Cardiac fibroblast (primary cell): ENCODE results near the gene PIP4K2A.

Experiments used
- DNase-seq, 2 donors: peaks; one replicate each; pipeline versions ENCODE4 v3.0.0 to v3.0.0-alpha.2; 2010; ENCODE audit warnings: low read depth in 2 of 2
- H3K4me3 ChIP-seq, 2 donors: replicated peaks in 1 of 2; 1 replicate in 1 of 2; 2 replicates in 1 of 2; pipeline ENCODE4 v1.5.1; 2011; ENCODE audit warnings: low read depth in 2 of 2, low read length in 2 of 2, mild to moderate bottlenecking in 2 of 2, moderate library complexity in 1 of 2
- CTCF ChIP-seq: IDR thresholded peaks from one replicate; pipeline ENCODE4 v1.5.1; 2011; ENCODE audit warnings: low read depth, mild to moderate bottlenecking, low read length, inconsistent platforms

PIP4K2A gene

DNA sequence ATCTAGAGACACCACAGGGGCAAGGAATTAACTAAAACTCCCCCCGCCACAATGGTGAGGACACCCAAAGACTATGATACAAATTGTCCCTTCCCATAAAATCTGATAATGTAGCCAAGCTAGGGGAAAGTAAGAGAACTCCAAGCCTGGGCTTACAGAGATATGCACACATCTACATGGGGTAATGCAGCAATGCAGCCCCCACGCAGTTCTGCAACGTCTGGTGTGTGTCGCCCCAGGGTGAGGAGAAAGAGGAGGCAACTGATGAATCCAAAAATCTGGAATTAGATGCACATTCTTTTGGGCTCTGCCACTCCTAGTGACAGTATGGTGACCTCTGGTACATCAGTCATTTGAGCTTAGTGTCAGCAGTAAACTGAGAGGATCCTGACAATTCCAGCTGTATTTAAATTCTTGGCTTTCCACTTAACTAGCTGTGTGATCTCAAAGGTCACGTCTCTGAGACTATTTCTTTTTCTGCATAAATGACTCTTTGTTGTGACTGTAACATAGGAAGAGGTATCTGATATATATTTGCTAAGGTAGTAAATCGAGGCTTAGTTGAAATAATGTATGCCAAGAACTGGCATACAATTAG lies 51.5 kb downstream of the PIP4K2A start:
- H3K4me3 ChIP-seq = no peak overlapping the region
- TF ChIP-seq CTCF = no peak
- DNase-seq = no peak

GRCh38 chr10:22659866-22660265 lies 54.5 kb downstream of the PIP4K2A start:
- no peak for DNase-seq
- no peak for TF ChIP-seq CTCF
- no peak overlapping the region for H3K4me3 ChIP-seq

GRCh38 chr10:22658745-22659410 lies 55.5 kb downstream of the PIP4K2A start:
- TF ChIP-seq CTCF = no peak
- DNase-seq = peak in 1 of 2 donors; percentile 61
- no peak overlapping the region for H3K4me3 ChIP-seq

DNA sequence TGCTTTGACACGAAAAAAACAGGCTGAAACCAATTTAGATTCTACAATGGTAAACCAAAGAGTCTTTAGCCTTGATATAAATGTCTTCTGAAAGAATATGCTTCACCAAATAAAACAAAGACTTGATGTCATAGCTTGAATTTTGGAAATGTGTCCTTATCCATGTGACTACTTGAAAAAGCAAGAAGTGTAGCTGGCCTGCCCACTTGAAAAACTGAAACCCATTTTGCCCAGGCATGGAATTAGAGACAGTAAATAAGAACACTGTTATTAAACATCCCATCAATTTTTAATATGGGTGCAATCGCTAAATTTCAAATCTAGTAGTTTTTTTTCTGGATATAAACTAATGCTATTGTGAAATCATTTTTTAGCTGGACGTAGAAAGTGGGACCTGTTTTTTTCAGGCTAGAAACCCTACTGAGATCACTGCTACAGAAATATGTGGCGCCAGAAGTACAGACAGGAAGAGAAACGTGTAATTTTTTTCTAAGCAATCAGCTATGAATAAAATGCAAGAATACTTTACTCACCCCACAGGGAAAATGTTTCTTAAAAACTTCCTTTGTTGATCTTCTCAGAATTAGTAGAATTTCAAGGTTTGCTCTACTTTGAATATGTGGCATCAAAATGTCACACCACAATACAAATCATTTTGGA lies 56.7 kb downstream of the PIP4K2A start:
- no peak for TF ChIP-seq CTCF
- peak; percentile 76 for DNase-seq
- H3K4me3 ChIP-seq = no peak overlapping the region

GRCh38 chr10:22657024-22657423 lies 57.4 kb downstream of the PIP4K2A start:
- no peak overlapping the region for H3K4me3 ChIP-seq
- DNase-seq = no peak
- no peak for TF ChIP-seq CTCF

- DNase-seq = no peak
- no peak for TF ChIP-seq CTCF
- H3K4me3 ChIP-seq = no peak overlapping the region
Observed at GRCh38 chr10:22656036-22656435, 58.3 kb downstream of the PIP4K2A start.
